ENCODE results near the gene UTS2B. TPM values are rescaled to one million over a fixed set of nuclear protein-coding genes. Genes with fewer than 3 reads are reported as not detected.

The UTS2B gene
- total and polyA plus RNA-seq, 9 of the 15 experiments (the other 6 are each of a cell fraction or from before 2014, with no cell fraction given), result 0.06 TPM; not detected in 8

DNA sequence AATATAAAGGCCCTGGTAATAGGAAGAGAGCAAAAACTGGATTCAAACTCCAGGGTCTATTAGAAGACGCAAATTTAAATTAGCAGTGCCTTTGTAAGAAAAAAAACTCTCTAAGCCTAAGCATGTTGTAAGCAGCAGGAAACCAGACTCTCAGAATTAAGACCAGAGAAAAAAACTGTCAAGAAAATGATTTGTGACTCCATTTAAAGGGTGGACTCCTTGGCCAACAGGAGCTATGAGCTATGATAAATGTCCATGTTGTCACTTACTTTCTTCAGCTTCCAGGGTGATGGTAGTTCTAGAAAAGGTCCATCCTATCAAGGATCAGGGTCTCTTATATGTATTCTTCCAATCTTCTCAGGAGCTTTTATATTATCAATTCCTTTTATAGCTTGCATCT is 36.0 kb downstream of the UTS2B start:
- Histone ChIP-seq H3K27ac (ENCODE audit: extremely low read depth, low read depth, low read length) (no peak overlapping the region), H3K4me3 (no peak overlapping the region), H2AFZ (ENCODE audit: low read depth, low read length) (no peak overlapping the region), H4K20me1 (replicated peaks; ENCODE audit: control insufficient read depth, insufficient read depth, low read length) (no peaks in the 10 kb centered on the region), H3K4me2 (ENCODE audit: insufficient read depth, low read length) (no peak overlapping the region), H3K79me2 (ENCODE audit: control insufficient read depth, insufficient read depth, low read length) (no peaks in the 10 kb centered on the region), H3K9me3 (replicated peaks; ENCODE audit: control insufficient read depth, insufficient read depth, low read depth, low read length) (no peaks in the 10 kb centered on the region), H3K9ac (ENCODE audit: insufficient read depth in 1 of 2, low read depth in 2 of 2, low read length in 2 of 2) (no peak overlapping the region), H3K9me1 (ENCODE audit: control insufficient read depth, insufficient read depth, low read length) (no peaks in the 10 kb centered on the region), H3K4me1 (replicated peaks in 1 of 2; ENCODE audit: control insufficient read depth in 2 of 2, insufficient read depth in 2 of 2, low read length in 2 of 2) (no peaks in the 10 kb centered on the region; a peak in 1 of 5 replicates), H3K27me3 (ENCODE audit: control insufficient read depth in 2 of 2, insufficient read depth in 2 of 2, low read length in 2 of 2) (no peaks in the 10 kb centered on the region), H3K36me3 (ENCODE audit: control insufficient read depth, insufficient read depth, low read length) (no peaks in the 10 kb centered on the region)
- in situ Hi-C loops (cut with MboI) (no loop called here), intact Hi-C loops (cut with micrococcal nuclease) (no loop called here)
- ChIA-PET POLR2A (no interaction called here), CTCF (ENCODE audit: low intra/inter-chr PET ratio) (no interaction called here)
- no peak for ATAC-seq
- no peak for FAIRE-seq
- 0% methylated on average over 1 of the region's 1 CpG for WGBS (ENCODE audit: insufficient coverage, low coverage, missing lambda C conversion rate)
- BruUV-seq (replicated peaks), result no TSS peak
- no peak for DNase-seq (ENCODE audit: extremely low read depth in 1 of 4, low spot score in 3 of 4)
- no peak for TF ChIP-seq ELF1 (tag; IDR thresholded peaks at IDR 0.05)
- peak; percentile 89 for TF ChIP-seq MEIS2 (IDR thresholded peaks at IDR 0.05; ENCODE audit: partially characterized antibody)
- no peak for TF ChIP-seq ZNF140 (CRISPR knock-in tag; IDR thresholded peaks at IDR 0.05)
- no peak for TF ChIP-seq ZSCAN29 (IDR thresholded peaks at IDR 0.05)
- TF ChIP-seq, protein P1, sequence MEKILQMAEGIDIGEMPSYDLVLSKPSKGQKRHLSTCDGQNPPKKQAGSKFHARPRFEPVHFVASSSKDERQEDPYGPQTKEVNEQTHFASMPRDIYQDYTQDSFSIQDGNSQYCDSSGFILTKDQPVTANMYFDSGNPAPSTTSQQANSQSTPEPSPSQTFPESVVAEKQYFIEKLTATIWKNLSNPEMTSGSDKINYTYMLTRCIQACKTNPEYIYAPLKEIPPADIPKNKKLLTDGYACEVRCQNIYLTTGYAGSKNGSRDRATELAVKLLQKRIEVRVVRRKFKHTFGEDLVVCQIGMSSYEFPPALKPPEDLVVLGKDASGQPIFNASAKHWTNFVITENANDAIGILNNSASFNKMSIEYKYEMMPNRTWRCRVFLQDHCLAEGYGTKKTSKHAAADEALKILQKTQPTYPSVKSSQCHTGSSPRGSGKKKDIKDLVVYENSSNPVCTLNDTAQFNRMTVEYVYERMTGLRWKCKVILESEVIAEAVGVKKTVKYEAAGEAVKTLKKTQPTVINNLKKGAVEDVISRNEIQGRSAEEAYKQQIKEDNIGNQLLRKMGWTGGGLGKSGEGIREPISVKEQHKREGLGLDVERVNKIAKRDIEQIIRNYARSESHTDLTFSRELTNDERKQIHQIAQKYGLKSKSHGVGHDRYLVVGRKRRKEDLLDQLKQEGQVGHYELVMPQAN (IDR thresholded peaks at IDR 0.05; ENCODE audit: borderline replicate concordance), result no peak
- no peak for TF ChIP-seq ZNF408 (CRISPR knock-in tag; IDR thresholded peaks at IDR 0.05; ENCODE audit: low read depth)
- TF ChIP-seq PKNOX1 (IDR thresholded peaks at IDR 0.05), result peak; percentile 63
- TF ChIP-seq, protein P2, sequence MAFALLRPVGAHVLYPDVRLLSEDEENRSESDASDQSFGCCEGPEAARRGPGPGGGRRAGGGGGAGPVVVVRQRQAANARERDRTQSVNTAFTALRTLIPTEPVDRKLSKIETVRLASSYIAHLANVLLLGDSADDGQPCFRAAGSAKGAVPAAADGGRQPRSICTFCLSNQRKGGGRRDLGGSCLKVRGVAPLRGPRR (CRISPR knock-in tag; IDR thresholded peaks at IDR 0.05), result no peak
- TF ChIP-seq NFIX (CRISPR knock-in tag; IDR thresholded peaks at IDR 0.05; ENCODE audit: low read depth), result no peak
- TF ChIP-seq CHD4 (IDR thresholded peaks at IDR 0.05; ENCODE audit: insufficient read depth, insufficient replicate concordance, low read depth, low read length, poor library complexity, severe bottlenecking), result no peak
- no peak for TF ChIP-seq BRD4 (IDR thresholded peaks at IDR 0.05)
- TF ChIP-seq, protein P3, sequence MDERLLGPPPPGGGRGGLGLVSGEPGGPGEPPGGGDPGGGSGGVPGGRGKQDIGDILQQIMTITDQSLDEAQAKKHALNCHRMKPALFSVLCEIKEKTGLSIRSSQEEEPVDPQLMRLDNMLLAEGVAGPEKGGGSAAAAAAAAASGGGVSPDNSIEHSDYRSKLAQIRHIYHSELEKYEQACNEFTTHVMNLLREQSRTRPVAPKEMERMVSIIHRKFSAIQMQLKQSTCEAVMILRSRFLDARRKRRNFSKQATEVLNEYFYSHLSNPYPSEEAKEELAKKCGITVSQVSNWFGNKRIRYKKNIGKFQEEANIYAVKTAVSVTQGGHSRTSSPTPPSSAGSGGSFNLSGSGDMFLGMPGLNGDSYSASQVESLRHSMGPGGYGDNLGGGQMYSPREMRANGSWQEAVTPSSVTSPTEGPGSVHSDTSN (CRISPR knock-in tag; IDR thresholded peaks at IDR 0.05; ENCODE audit: low read depth), result no peak
- TF ChIP-seq, protein P3 (tag; conservative IDR thresholded peaks at IDR 0.05; ENCODE audit: low read depth), result peak; percentile 96
- TF ChIP-seq DNMT1 (IDR thresholded peaks at IDR 0.05), result no peak
- TF ChIP-seq MLX (CRISPR knock-in tag; conservative IDR thresholded peaks at IDR 0.05), result no peak

Measured in K562 (cell line).